Kidney (tissue), 14 donors: ENCODE results near the gene ITGBL1. TPM values are rescaled to one million over a fixed set of nuclear protein-coding genes. Genes with fewer than 3 reads are reported as not detected.

Experiments
- DNase-seq, 5 donors: peaks; one replicate each; pipeline ENCODE4 v3.0.0-alpha.2; 2013 to 2020
- FAIRE-seq: peaks from 2 replicates; lab custom pipeline; 2012; peaks lifted over from hg19 to GRCh38; lab: Jason Lieb, UNC
- H3K27ac ChIP-seq, 2 donors: one replicate each; pipeline ENCODE4 v1.7.0; 2013; ENCODE audit warnings: low read depth in 2 of 2, low read length in 2 of 2, inconsistent platforms in 1 of 2
- H3K27me3 ChIP-seq: one replicate; pipeline ENCODE4 v1.7.1; 2013; ENCODE audit warnings: low read length, inconsistent platforms; ENCODE audit not compliant: control insufficient read depth, insufficient read depth
- H3K36me3 ChIP-seq, 3 donors: one replicate each; pipeline versions ENCODE4 v1.7.0 to v1.7.1; 2013; ENCODE audit warnings: low read length in 3 of 3, control low read depth in 1 of 3, inconsistent platforms in 1 of 3; ENCODE audit not compliant: insufficient read depth in 3 of 3, control insufficient read depth in 2 of 3
- H3K4me1 ChIP-seq, 3 donors: one replicate each; pipeline versions ENCODE4 v1.7.0 to v1.7.1; 2013; ENCODE audit warnings: low read length in 3 of 3, inconsistent platforms in 1 of 3, low read depth in 1 of 3; ENCODE audit not compliant: control insufficient read depth in 2 of 3, insufficient read depth in 2 of 3
- H3K4me3 ChIP-seq, 3 donors: one replicate each; pipeline versions ENCODE4 v1.7.0 to v1.8.1; 2013; ENCODE audit warnings: low read length in 3 of 3, control low read depth in 1 of 3, inconsistent platforms in 1 of 3
- H3K9ac ChIP-seq, 3 donors: one replicate each; pipeline versions ENCODE4 v1.7.0 to v1.7.1; 2013; ENCODE audit warnings: low read length in 3 of 3, control low read depth in 1 of 3, inconsistent platforms in 1 of 3
- H3K9me3 ChIP-seq, 3 donors: one replicate each; pipeline versions ENCODE4 v1.7.0 to v1.7.1; 2013; ENCODE audit warnings: low read length in 3 of 3, control low read depth in 1 of 3, inconsistent platforms in 1 of 3; ENCODE audit not compliant: control insufficient read depth in 2 of 3, insufficient read depth in 1 of 3
- CTCF ChIP-seq: IDR thresholded peaks from 3 replicates; pipeline ENCODE4 v1.5.1; 2012; ENCODE audit warnings: mild to moderate bottlenecking, moderate library complexity, borderline replicate concordance; ENCODE audit not compliant: insufficient read depth; ENCODE audit errors: extremely low read depth
- intact Hi-C: fragments of 100-400 bp; cut with DNase I; formaldehyde crosslinking; loops from one replicate; pipeline ENCODE4 v1.11.1; 2022
- polyA plus RNA-seq: library from polyadenylated mRNA; stranded (reverse); fragments of 350-450 nt; fragmentation: Illumina TruSeq; extraction: RNeasy Lipid Tissue Mini Kit (QIAGEN cat#74804); gene quantifications from one replicate; pipeline ENCODE4 v1.2.3, GENCODE V29; 2014; ENCODE audit warnings: low read depth, low replicate concordance; ENCODE audit not compliant: insufficient read depth
- total RNA-seq: library from RNA; stranded (reverse); fragmentation: NEBNext Ultra II Directional; extraction: Animal tissue kit (Norgen Biotek cat#: 25700); gene quantifications from one replicate; pipeline ENCODE4 v1.2.1, GENCODE V29; 2021
- donor health status: control.
- donor health status: control.
- donor health status: control.
- donor health status: control.
- donor health status: control.
- donor health status: DM: yes; HTN: yes; CAD: no.
- donor health status: Normal renal cell carcinoma (clear cell type).

The ITGBL1 gene
- total and polyA plus RNA-seq, 2 donors from 2014 or later = 1.4 to 7.7 TPM

- intact Hi-C loops = no loop called here
- TF ChIP-seq CTCF = no peak
- no peaks in the 10 kb centered on the region for H3K9me3 ChIP-seq
- no peaks in the 10 kb centered on the region for H3K36me3 ChIP-seq
- no peak overlapping the region for H3K9ac ChIP-seq
- H3K27ac ChIP-seq = no peak overlapping the region
- H3K27me3 ChIP-seq = no peaks in the 10 kb centered on the region
- no peak for FAIRE-seq
- no peaks in the 10 kb centered on the region for H3K4me1 ChIP-seq
- H3K4me3 ChIP-seq = no peak overlapping the region
- no peak for DNase-seq
Observed at GRCh38 chr13:101475536-101475935, 23.1 kb downstream of the ITGBL1 start.

DNA sequence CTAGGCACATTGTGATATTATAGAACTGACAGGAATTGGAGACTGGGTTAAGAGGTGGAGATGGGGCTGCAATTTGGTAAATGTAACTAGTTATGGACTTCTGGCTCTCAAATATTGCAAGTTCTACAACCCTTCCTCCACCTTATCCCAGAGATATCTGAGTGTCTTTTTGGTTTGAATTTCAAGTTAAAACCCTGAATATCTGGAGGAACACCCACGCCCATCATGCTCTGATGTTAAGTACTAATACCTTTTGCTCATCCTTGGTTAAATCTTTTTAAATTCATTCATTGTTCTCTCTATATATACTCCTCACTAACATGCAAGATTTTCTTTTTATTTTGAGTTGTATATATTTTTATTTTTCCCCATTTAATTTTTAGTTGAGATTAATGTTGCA, 28.9 kb downstream of the ITGBL1 start:
- Histone ChIP-seq H3K9me3 (no peaks in the 10 kb centered on the region), H3K36me3 (no peaks in the 10 kb centered on the region), H3K9ac (no peak overlapping the region), H3K4me1 (no peaks in the 10 kb centered on the region), H3K27me3 (no peaks in the 10 kb centered on the region), H3K27ac (no peak overlapping the region), H3K4me3 (no peak overlapping the region)
- FAIRE-seq (no peak), DNase-seq (no peak)
- intact Hi-C loops = no loop called here
- no peak for TF ChIP-seq CTCF

- DNase-seq (no peak), FAIRE-seq (no peak)
- Histone ChIP-seq H3K9ac (no peak overlapping the region), H3K27me3 (no peaks in the 10 kb centered on the region), H3K27ac (no peak overlapping the region), H3K4me3 (no peak overlapping the region), H3K4me1 (no peaks in the 10 kb centered on the region), H3K36me3 (no peaks in the 10 kb centered on the region), H3K9me3 (no peaks in the 10 kb centered on the region)
- intact Hi-C loops = no loop called here
- no peak for TF ChIP-seq CTCF
Observed at GRCh38 chr13:101486708-101487437, 34.4 kb downstream of the ITGBL1 start.

DNA sequence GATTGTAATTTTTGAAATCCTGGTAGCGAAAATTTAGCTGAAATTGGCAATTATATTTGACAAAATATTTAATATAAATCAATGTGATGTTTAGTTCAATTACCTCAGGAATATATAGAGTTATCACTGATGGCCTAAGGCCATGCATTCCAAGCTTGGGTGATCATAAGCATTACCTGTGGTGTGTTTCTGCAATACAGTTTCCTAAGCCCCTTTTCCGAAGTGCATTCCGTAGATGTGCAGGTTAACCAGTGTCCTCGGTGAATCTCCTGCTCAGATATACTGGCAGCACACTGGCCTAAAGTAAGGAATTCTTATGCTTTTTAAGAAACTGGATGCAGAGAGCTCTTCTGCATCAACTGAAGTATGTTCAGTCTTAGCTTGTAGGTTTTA, 35.0 kb downstream of the ITGBL1 start:
- DNase-seq (no peak), FAIRE-seq (no peak)
- TF ChIP-seq CTCF = no peak
- Histone ChIP-seq H3K27ac (no peak overlapping the region), H3K9me3 (no peaks in the 10 kb centered on the region), H3K4me3 (no peak overlapping the region), H3K36me3 (no peaks in the 10 kb centered on the region), H3K9ac (no peak overlapping the region), H3K4me1 (no peaks in the 10 kb centered on the region), H3K27me3 (no peaks in the 10 kb centered on the region)
- intact Hi-C loops = no loop called here
